ENCODE data around the gene KIF5C.

KIF5C gene

DNA sequence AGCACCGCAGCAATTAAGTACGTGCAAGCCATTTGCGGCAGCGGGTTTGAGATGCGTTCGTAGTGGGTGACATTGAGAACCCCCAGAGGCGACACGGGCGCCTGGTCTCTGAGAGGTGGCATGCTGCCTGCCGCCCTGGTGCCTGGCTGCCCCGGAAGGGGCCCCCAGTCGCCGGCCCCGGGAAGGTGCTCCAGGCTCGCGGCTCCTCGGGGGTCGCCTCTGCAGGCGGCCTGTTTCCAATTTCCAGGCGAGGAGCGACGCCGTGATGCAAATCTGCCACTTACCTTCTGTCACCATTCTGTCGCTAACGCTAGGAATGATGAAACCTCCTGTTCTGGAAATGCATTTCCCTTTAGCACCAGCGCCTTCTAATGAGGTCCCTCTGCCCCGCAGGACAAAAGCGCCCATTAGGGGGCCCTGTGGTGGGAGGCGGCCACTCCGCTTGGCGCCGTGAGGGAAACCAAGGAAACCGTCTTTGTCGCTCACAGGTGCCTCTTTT, 13.0 kb downstream of the KIF5C start:
- no peak for DNase-seq

DNA sequence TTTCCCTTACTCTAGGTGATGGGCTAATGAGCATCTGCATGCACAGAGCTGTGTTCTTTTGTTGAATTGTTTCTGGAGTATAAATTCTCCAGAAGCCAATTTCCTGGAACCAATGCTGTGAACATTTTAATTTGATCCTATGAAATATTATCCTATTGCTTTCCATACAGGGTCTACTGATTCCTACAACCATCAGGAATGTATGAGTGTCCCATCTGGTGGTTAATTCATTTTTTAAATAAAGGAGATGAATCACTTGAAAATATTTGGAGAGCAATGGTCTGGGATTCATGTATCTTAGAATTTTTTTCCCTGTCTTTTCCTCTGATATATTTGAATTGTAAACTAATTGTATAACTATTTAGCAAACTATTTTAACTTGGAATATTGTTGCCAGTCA, 14.0 kb downstream of the KIF5C start:
- DNase-seq, result no peak

GRCh38 chr2:148893906-148894305, 18.9 kb downstream of the KIF5C start:
- no peak for DNase-seq

DNA sequence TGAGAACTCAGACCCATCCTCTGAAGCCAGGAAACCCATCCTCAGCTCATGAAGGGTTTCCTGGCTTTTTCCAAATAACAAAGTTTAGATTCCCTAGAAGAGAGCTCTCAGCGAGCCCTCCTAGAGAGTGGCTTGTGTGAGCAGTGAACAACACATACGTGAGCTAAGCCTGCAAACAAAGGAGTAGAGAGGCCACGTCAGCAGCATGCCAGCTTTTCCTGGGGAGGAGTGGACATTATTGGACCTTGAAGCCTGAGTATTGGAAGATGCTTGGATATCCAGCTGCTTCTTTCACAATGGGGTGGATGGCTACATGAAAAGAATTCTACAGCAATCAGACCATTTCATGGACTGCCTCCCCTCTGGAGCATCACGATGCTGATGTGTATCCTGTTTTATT, 21.1 kb downstream of the KIF5C start:
- no peak for DNase-seq

- DNase-seq, result no peak
These were observed 24.8 kb downstream of the KIF5C start for GRCh38 chr2:148899638-148900318.

DNA sequence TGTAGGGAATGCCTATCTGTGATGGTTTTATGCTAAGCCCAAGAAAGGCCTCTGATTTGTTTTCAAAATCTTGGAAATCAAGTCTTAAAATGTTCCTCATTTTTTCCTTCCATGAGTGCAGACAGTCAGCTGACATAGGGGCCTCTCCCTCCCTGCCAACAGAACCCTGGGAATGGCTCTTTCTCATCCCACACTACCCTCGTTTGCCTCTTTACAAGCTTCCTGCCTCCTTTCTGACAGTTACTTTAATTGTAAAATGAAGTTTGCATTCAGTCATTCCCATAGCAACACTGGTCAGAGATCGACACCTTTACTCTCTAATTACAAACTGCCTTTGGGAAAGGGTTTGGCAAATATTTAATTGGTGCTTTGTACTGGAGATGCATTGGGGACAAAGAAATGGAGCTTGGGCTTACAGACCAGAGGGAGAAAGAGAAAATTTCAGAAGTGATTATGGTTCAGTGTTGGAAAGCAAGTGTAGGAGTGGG, 25.4 kb downstream of the KIF5C start:
- DNase-seq, result no peak

DNA sequence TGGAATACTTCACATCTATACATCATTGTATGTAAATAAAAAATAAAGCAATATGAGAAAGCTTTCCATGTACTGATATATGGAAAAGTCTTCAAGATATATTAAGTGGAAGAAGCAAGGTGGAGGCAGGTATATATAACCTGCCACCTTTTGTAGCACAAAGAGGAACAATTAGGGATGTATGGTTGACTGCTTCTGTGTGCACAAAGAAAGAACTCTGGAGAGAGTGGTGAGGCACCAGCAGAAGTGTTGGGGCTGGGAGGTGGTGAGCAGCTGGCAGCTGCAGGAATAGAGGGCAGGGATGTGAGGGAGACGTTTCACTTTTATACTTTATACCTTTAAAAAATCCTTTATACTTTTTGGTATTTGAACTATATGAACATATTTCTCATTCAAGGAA, 26.1 kb downstream of the KIF5C start:
- DNase-seq, result no peak

GRCh38 chr2:148902798-148903197, 27.8 kb downstream of the KIF5C start:
- DNase-seq, result no peak

- DNase-seq, result no peak
These were observed 28.3 kb downstream of the KIF5C start for GRCh38 chr2:148903294-148903693.

GRCh38 chr2:148903979-148904378, 29.0 kb downstream of the KIF5C start:
- DNase-seq, result no peak

- DNase-seq, result no peak
These were observed 31.1 kb downstream of the KIF5C start for GRCh38 chr2:148906124-148906523.

DNA sequence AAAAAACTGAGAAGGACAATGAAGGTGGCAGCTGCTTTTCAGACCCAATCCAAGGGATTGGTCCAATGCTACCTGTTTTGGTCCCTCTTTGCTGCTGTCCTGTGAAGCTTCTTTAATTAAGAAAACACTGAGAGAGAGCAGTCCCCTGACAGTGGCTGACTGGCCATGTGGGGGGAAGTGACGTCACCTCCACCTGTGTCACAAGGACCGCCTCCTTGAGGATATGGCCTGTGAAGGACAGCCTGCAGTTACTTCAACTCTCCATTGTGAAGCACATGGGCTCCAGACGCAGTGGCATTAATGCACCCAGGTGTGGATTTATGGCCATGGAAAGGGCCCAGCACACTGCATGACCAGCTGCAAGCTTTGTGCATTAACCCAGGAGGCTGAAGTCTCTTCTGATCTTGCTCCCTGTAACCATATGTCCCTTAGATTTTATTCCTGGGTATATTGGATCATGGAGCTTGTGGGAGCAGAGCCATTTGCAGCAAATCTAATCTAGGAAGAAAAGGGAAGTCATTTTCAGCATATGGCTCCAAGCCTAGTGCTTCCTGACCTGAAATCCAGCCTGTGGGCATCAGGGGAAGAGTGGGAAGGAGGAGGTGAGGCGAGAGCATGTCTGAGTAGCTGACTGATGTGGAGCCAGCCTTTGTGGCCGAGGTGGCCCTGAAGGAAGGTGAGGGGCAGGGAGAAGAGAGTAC, 32.2 kb downstream of the KIF5C start:
- no peak for DNase-seq

DNA sequence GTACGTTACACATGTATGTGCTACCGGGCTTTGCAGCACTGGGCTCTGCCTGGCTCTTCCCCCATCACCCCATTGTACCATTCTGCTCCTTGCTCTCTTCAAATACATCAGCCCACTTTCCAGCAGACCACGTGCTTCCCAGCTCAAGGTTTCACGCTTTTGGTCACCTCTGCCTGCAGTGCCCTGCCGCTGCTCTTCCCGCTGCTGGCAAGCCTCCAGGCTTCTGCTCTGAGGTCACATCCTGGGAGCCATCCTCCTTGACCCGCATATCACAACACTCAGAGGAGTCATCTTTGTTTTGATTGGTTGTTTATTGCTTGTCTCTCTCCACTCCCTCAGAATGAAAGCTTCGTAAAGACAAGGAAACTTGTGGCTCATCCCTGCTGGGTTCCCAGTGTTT, 34.1 kb downstream of the KIF5C start:
- DNase-seq, result no peak

DNA sequence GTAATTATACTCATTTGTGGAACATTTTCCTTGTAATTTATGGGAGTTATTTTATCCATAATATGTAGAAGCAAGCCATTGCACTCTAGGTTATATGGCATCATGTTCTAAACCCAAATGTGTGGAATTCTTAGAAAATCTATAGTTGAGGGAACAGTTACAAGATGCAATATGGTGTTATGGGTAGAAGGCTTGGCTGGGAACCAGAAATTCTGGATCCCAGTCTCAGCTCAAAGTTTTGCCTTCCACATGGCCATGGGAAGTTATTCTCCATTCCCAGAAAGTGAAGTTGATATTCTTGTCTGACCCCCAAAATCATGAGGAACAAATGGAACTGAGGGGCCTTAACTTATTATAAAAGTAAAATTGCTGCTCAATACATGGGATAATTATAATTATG, 38.0 kb downstream of the KIF5C start:
- no peak for DNase-seq

DNA sequence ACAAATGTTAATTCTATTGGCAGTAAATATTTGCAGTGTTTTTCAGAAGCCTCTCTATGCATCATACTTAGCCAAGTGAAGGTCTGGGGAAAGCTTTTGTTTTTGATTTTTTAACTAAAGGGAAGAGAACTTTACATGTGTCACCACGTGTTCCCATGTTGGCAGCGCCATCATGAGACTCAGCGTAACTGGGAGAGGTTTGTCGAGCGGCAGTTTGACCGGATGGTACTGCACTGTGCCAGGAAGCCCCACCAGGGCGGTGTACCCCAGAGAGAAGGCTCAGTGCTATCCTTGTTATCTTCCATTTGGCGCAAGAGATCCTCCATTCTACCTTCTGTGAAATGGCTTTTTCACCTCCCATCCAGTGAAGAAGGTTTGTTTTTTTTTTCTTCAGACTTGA, 38.5 kb downstream of the KIF5C start:
- no peak for DNase-seq

DNA sequence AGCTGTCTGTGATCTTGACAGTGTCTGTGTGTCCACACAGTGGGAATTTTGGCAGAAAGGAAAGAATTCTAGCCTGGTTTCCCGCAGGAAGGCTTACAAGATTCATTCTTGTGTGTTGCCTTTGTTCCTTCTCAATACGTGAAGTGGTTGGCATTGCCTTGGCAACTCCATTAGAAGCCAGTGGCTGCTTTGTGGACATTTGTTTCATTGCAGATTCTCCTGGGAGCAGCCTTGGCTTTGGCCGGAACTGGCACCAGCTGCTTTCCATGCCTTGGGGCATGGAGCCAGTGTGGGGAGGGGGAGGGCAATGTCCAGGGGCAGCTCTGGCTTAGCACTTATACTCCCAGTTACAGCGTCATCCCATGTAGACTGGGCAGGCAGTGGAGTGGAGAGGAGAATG, 39.4 kb downstream of the KIF5C start:
- no peak for DNase-seq

GRCh38 chr2:148917431-148917830, 42.4 kb downstream of the KIF5C start:
- DNase-seq, result no peak

GRCh38 chr2:148918554-148918953, 43.5 kb downstream of the KIF5C start:
- DNase-seq, result no peak

DNA sequence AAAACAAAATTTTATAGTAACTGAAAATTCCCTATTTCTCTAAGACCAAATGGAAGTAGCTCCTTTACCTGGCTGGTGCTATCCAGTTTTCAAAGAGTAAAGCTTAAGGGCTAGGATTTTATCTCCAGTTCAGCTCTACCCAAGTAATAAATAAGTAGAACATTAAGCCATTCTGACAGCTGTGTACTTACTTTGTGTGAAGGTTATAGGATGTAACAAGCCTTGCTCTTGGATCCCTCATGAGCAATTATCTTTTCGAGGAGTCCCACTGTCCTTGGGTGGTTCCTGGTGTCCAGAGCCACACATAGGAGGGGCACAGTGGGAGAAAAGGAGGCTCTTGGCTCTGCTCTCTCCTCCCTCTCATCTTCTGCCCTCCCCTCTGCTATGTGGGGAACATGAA, 45.5 kb downstream of the KIF5C start:
- no peak for DNase-seq

DNA sequence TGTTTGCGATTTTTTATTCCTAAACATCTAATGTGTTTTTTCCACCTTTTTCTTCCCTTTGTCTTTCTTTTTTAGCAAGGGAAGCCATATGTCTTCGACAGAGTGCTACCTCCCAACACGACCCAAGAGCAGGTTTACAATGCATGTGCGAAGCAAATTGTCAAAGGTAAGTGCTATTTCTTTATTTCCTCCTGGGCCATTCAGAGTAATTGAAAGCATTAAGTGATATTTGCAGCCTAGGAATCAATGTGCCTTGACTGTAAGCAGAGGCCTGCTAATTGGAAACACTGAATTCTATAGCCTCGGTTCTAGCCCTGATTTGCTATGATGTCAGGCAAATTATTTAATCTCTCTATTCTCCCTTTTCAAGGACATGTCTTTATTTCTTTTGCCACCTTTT, 47.0 kb downstream of the KIF5C start:
- no peak for DNase-seq

DNA sequence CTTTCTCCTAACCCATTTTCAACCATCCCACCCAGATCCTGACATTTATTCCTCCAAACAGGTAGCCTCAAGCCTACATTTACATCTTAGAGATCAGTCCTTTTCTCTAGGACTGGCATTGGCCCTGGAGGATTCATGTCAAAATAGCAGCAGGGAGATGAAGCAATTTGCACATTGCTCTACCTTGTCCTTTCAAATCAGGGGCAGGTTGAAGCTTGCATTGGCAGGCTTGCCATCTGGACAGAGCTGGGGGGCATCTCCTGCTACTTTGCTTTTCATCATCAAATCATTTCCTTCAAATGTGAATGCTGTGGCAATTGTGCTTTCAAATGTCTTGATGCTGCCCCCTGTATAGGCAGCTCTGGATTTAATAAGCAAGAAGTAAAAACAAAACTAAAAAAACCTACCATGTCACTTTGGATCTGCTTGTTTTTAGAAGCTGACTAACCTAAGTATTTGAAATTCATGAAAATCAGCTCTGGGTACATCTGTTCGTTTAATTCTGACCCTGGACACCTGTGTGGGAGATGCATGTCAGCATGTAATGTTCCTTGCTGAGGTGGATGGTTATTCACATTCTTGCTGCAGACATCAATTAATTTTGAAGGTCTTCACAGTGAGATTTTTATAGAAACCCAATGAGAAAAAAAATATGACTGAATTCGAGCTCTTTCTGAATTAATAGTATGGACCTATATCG, 47.9 kb downstream of the KIF5C start:
- no peak for DNase-seq

DNA sequence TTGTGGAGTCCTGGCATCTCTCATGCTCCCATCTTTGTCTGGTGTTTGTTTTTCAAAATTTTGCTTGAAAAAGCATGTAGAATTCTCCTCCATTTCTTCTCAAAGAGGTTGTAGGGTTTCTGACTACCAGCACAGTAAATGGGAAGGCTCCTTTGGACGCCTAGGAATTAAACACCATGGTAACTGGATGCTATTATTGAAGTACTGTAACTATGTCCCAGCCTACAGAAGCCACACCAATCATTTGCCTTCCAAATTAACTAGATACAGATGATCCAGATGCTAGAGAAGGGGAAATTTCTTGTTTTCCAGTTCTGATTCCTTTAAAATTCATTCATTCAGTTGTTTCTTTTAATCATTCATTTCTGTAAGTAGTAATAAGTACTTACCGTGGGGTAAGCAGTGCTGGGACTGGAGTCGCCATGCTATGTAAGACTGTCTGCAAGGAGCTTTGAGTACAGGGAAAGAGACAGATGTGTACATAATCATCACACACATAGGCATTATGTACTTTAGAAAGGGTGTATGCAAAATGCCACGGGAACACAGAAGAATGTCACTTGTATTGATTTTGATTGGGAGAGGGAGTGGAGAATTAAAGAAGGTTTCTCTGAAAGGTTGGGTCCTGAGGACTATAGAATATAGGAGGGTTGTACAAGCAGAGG, 49.6 kb downstream of the KIF5C start:
- no peak for DNase-seq

- DNase-seq, result no peak
These were observed 51.4 kb downstream of the KIF5C start for GRCh38 chr2:148926291-148926961.
